Measurements from ENCODE around the gene RAB22A. TPM values are rescaled to one million over a fixed set of nuclear protein-coding genes. Genes with fewer than 3 reads are reported as not detected.

Gene RAB22A
- polyA plus RNA-seq, 1 donor from 2014 or later: 11.2 TPM

DNA sequence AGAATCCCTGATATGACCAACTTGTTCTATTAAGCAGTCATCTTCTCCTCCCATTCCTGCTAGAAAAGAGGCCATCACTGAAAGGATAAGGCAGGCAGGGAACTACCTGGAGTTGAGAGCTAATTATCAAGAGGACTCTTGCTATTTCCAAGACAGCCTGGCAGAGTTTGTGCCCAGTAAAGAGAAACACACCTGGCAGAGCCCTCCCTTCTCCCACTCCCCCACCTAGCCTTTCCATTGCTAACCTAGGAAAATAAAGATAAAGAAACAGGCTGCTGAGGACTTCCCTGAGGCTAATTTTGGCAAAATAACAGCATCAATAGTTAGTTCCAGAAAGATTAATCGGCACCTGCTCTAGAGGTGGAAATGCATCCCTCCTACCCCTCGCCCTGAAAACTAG lies 20.4 kb upstream of the RAB22A start:
- Mint-ChIP-seq H3K4me1 (peaks cover 9 to 13% (median 10%) of the 10 kb centered on the region in 3 donors), H3K27ac (no peak overlapping the region), H3K27me3 (no peaks in the 10 kb centered on the region), H3K4me3 (no peak overlapping the region), H3K36me3 (no peaks in the 10 kb centered on the region), H3K9me3 (no peaks in the 10 kb centered on the region)

DNA sequence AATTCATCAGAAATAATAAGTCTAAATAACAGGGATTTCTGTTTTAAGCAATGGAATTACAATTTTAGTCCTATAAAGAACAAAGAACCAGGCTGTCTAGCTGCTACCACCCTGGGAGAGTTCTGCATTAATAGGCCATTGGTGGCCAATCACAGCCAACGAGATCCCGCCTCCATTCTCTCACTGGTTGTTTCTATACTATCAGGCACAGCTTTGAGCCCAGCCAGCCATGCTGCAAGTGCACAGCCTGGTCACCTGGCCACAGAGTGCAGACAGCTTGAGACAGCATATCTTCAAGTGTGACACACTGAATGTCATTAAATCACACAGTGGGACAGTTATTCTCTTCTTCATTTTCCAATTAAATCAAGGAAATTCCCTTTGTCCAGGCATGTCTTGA lies 16.1 kb upstream of the RAB22A start:
- Mint-ChIP-seq H3K27ac (no peak overlapping the region), H3K9me3 (no peaks in the 10 kb centered on the region), H3K36me3 (no peaks in the 10 kb centered on the region), H3K27me3 (no peaks in the 10 kb centered on the region), H3K4me1 (peaks cover 3 to 11% (median 5%) of the 10 kb centered on the region in 3 donors), H3K4me3 (no peak overlapping the region)

DNA sequence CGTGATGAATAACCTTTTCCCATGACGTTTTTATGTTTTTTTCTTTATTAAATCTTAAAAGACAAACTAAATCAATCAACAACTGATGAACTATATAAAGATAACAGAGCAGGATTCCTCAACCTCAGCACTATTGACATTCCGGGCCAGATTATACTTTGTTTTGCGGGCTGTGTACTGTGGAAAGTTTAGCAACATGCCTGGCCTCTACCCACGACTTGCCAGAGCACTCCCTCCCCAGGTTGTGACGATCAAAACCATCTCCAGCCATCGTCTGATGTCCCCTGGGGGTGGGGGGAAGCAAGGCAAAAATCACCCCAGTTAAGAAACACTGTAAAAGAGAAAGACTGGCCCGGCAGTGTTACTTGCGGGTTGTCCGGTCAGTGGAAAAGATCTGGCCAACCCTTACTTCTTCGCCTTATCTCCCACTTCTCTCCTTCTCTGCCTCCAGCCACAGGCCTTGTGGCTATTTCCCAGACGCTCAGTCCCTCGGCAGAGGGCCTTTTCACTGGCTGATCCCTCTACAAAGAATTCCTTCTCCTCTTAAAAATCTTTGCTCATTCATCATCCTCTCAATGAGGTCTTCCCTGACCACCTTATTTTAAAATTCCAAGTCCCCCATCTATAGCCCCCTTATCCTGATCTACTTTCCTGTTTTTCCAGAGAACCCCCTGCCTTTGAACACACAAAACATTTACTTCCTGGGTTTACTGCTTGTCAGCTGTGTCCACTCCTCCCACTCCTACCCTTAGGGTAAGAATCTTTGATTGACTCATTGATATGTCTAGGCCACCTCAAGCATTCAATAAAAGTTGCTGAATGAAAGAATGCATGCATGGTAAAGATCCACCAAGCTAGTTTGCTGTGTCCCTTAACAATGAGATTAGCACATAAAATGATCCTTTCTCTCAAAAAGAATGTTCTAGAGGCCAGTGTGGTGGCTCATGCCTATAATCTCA lies 14.7 kb upstream of the RAB22A start:
- Mint-ChIP-seq H3K4me3 (no peak overlapping the region), H3K27ac (no peak overlapping the region)

DNA sequence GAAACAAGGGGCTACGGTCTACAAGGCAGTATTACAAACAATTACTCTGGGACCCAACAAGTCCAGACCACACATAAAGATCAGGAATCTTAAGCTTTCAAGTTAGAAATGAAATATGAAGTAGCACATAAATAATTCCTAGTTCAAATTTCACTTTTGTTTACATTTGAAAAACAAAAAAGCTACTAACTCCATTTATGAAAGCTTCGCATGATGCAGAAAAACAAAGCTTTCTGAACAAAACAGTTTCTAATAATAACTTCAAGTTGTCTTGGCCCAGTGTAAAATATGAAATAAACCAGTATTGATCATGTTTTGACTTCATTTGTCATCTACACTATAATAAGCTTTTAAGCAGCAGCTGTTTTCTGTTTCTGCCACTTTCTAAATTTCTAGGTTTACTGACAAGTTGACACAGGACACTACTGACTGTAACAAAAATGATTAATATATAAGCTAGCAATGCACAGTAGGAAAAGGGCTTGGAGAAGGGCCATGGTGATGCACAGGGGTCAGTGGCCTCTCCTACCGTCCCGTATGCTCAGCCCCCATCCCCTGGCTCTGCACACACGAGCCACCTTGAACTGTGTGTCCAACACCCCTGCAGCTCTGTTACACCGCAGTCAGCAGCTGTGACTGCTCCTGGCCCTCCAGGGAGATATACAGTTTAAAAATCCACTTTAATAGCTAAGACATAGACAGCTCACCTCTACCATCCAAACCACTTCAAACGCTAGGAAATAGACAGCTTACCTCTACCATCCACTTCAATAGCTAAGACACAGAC lies 13.3 kb upstream of the RAB22A start:
- Mint-ChIP-seq H3K27ac (no peak overlapping the region), H3K9me3 (no peaks in the 10 kb centered on the region), H3K27me3 (no peaks in the 10 kb centered on the region), H3K4me1 (peaks cover 3 to 17% (median 5%) of the 10 kb centered on the region in 3 donors), H3K4me3 (no peak overlapping the region), H3K36me3 (no peaks in the 10 kb centered on the region)

More for the DNA sequence above, 14.7 kb upstream of the RAB22A start:
- H3K9me3 Mint-ChIP-seq: no peaks in the 10 kb centered on the region
- no peaks in the 10 kb centered on the region for H3K27me3 Mint-ChIP-seq
- H3K4me1 Mint-ChIP-seq: peaks cover 3 to 11% (median 5%) of the 10 kb centered on the region in 3 donors
- no peaks in the 10 kb centered on the region for H3K36me3 Mint-ChIP-seq

DNA sequence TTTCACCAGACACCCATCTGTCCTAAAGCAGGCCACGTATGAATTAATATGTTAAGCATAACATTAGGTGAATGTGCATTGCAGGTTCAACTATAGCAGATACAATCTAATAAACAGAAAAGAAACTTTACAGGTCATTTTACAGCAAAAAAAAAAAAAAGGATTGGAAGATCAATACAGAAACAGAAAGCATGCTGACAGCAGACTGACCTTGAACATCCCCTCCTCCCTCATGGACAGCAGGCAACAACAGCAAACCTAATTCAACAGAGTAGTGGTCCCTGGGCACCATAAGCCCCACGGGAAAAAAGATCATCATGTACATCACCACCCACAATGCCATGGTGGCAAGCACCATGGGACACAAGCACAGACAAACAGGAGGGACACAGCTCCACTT lies 12.1 kb upstream of the RAB22A start:
- no peak overlapping the region for H3K4me3 Mint-ChIP-seq
- no peak overlapping the region for H3K27ac Mint-ChIP-seq
- no peaks in the 10 kb centered on the region for H3K27me3 Mint-ChIP-seq
- H3K4me1 Mint-ChIP-seq: peaks cover 4 to 12% (median 5%) of the 10 kb centered on the region in 3 donors
- no peaks in the 10 kb centered on the region for H3K36me3 Mint-ChIP-seq
- H3K9me3 Mint-ChIP-seq: no peaks in the 10 kb centered on the region

DNA sequence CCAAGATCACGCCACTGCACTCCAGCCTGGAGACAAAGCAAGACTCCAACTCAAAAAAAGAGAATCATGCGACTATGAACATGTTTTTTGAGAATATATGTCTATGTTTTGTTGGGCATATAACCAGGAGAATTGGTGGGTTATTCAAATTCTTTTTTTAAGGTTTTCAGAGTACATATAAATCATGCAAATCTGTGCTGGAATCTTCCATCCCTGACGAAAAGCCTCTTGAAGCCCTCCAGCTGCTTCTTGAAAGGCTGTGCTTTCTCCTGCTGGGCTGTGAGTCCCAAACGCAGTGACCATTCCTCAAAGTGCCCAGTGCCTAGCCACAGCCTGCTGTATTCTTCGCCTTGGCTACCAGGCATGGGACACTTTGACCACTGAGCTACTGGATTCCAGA lies 9.2 kb upstream of the RAB22A start:
- H3K27me3 Mint-ChIP-seq: no peaks in the 10 kb centered on the region
- peaks cover 4 to 23% (median 5%) of the 10 kb centered on the region in 3 donors for H3K4me1 Mint-ChIP-seq
- no peaks in the 10 kb centered on the region for H3K9me3 Mint-ChIP-seq
- H3K36me3 Mint-ChIP-seq: peaks cover 2% of the 10 kb centered on the region
- no peak overlapping the region for H3K27ac Mint-ChIP-seq
- no peak overlapping the region for H3K4me3 Mint-ChIP-seq

DNA sequence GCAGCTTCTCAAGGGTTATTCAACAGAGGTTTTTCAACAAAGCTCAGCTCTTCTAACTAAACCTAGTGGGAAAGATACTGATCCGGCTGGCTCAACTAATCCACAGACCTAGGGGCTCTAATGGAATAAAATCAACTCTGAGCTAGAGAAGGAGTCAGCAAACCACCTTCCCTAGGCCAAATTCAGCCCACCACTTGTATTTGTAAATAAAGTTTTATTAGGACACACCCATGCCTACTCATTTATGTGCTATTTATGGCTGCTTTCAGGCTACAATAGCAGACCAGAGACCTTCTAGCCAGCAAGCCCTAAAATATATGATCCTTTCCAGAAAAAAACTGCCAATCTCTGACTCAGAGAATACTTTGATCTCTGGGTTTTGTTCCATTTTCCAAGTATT lies 6.0 kb upstream of the RAB22A start:
- H3K9me3 Mint-ChIP-seq: no peaks in the 10 kb centered on the region
- H3K4me1 Mint-ChIP-seq: peaks cover 19 to 39% (median 24%) of the 10 kb centered on the region in 3 donors
- no peaks in the 10 kb centered on the region for H3K27me3 Mint-ChIP-seq
- peak overlapping the region in 1 of 4 donors; percentile 15 for H3K4me3 Mint-ChIP-seq
- no peak overlapping the region for H3K27ac Mint-ChIP-seq
- H3K36me3 Mint-ChIP-seq: peaks cover 2% of the 10 kb centered on the region

DNA sequence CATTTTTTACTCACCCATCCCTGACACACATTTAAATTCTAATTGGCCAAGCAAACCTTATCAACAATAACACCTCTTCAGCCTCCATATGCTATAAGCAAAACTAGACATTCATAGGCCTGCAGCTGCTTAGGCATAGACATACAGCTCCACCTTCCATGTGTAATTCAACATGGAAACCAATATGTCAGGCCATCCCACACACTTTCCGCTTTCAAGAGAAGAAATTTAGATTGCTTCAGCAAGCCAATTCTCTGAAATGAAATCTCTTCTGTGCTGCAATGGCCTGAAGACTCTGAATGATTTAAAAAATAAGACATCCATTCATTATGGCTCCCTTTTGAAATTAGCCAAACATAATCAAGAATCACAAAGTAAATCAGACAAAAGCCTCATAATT lies 4.5 kb upstream of the RAB22A start:
- Mint-ChIP-seq H3K4me1 (peaks cover 21 to 39% (median 24%) of the 10 kb centered on the region in 3 donors), H3K9me3 (no peaks in the 10 kb centered on the region), H3K4me3 (peak overlapping the region in 1 of 4 donors; percentile 27), H3K36me3 (peaks cover 2% of the 10 kb centered on the region), H3K27ac (peak overlapping the region in 1 of 3 donors; percentile 96), H3K27me3 (no peaks in the 10 kb centered on the region)

DNA sequence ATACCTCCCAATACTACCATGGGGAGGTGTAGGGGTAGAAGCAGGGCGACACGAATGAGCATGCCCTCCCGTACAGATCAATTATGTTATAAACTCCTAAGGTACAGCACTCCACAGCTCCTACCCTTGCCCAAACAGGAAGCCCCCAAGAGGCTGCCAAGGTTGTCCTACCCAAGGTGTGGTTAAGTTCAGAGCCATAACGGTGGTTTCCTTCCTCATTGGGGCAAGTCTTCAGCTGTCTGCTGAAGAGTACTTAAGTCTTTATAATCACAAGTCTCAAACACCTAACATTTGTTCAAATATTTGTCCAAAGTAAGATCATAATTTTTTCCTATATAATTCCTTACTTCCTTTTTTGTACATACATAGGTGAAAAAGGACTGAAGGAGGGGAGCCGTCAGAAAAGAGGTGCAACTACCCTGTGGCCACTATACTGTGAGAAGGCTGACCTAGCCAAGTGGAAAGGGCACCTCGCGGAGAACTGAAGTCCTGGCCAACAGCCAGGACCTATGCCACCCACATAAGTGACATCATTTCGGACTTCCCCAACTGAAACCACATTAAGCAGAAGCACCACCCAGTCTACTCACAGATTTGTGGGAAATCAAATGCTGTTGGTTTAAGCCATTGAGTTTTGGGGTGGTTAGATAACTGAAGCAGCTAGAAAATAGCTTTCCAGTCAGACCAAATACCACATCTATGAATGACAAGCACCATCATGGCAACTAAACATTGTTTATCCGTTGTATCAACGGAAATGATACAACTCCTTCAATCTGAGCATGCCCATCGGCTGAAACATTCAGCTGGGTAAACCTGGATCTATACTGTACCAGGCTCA lies 2.9 kb upstream of the RAB22A start:
- Mint-ChIP-seq H3K4me1 (peaks cover 26 to 33% (median 32%) of the 10 kb centered on the region in 3 donors), H3K9me3 (no peaks in the 10 kb centered on the region), H3K27ac (peak overlapping the region; percentile 94 to 98 (median 96)), H3K27me3 (no peaks in the 10 kb centered on the region), H3K4me3 (peak overlapping the region; percentile 68 to 83 (median 82)), H3K36me3 (peaks cover 2% of the 10 kb centered on the region)

DNA sequence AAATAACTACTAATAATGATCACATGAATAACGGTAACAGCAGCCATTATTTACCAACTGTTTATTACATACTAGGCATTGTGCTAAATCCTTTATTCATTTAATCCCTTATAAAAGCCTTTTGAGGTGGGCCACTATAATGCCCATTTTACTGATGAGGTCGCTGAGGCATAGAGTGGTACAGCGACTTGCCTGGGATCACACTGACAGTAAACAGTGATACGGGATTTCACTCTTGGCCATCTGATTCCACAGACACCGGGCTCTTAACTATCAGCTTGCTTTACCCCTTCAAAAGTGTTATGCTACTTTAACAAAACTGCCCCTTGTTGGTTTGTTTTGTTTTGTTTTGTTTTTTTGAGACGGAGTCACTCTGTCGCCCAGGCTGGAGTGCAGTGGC lies 2.2 kb upstream of the RAB22A start:
- peaks cover 26 to 33% (median 31%) of the 10 kb centered on the region in 3 donors for H3K4me1 Mint-ChIP-seq
- H3K27ac Mint-ChIP-seq: peak overlapping the region; percentile 94 to 98 (median 96)
- H3K27me3 Mint-ChIP-seq: no peaks in the 10 kb centered on the region
- H3K4me3 Mint-ChIP-seq: peak overlapping the region; percentile 68 to 83 (median 82)
- no peaks in the 10 kb centered on the region for H3K9me3 Mint-ChIP-seq
- peaks cover 2% of the 10 kb centered on the region for H3K36me3 Mint-ChIP-seq

DNA sequence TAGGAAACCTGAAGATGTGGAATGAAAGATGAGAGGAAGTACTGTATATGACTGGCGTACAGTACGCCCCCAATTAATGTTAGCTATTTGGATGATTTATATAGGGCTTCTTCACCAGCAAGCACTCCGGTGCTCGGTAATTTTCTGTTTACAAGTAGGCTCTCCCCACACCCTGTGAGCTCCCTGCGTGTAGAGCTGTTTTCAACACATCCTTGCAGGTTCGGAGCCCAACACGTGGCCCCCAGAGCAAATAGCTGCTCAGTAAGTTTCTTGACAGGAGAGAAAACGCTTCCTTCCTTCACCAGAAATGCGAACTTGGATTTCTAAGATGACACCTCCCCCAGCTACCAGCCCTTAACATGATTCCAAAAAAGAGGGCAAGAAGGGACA lies 1.2 kb upstream of the RAB22A start:
- Mint-ChIP-seq H3K27me3 (no peaks in the 10 kb centered on the region), H3K27ac (peak overlapping the region; percentile 92 to 96 (median 94)), H3K4me3 (peak overlapping the region; percentile 75 to 95 (median 88)), H3K36me3 (peaks cover 4% of the 10 kb centered on the region), H3K9me3 (no peaks in the 10 kb centered on the region), H3K4me1 (peaks cover 26 to 36% (median 35%) of the 10 kb centered on the region in 3 donors)

DNA sequence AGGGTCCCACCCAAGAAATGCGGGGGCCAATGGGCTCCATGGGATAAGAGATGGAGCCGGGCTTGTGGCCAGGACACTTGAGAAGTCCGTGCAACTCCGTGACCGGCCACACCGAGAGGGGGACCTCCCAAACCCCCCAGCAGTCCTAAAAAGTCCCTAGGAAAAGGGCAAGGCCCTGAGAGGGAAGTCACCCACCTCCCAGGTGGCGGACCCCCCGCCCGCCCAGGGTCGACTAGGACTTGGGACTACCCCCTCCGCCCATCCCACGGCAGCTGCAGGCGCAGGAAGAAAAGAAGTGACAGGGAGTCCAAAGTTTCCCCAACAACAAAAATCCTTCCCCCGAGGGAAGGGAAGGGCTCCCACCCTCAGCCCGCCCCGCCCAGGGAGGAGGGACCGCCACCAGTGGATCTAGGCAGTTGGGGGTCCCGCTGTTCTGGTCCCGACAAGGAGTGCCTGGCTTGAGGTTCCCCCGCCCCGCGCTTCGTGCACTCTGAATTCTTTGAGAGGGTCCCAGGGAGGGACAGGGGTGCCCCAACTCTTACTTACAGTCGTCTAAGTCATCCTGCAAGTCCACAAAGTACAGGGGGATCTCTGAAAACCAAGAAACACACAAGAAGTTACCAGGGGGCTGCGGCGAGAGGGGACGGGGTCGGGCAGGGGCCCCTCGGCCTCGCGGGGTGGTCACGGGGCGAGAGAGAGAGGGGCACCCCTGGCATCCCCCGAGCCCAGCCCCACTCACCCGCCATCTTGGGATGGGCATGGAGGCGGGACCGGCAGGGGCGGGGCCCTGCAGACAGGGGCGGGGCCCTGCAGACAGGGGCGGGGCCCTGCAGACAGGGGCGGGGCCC lies 611 bp upstream of the RAB22A start:
- H3K36me3 Mint-ChIP-seq: peaks cover 4% of the 10 kb centered on the region
- H3K4me3 Mint-ChIP-seq: peak overlapping the region; percentile 75 to 95 (median 88)
- H3K27ac Mint-ChIP-seq: peak overlapping the region; percentile 84 to 96 (median 92)
- peaks cover 26 to 41% (median 40%) of the 10 kb centered on the region in 3 donors for H3K4me1 Mint-ChIP-seq
- H3K9me3 Mint-ChIP-seq: no peaks in the 10 kb centered on the region
- H3K27me3 Mint-ChIP-seq: no peaks in the 10 kb centered on the region

DNA sequence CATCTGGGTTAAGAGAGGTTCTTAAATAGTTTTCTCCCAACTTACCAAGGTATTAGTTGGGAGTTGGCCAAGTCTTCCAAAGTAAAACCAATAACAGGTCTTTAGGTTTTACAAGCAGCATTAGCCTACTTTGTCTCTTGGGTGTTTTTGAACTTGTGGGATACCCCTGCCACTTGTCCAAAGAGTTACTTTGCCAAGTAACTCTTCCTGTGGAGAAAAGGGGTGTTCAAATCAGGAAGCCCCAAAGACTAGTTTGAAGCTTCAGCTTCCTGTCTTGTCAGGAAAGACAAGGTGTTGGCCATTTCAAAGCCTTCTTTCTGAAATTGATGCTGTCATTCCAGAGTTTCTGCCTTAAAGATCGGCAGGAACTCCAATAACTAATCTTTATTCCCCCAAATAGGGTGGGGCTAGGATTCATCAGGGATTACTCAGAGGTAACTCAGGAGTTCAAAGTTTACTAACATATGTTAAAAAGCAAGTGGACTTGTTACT lies 822 bp downstream of the RAB22A start:
- no peaks in the 10 kb centered on the region for H3K9me3 Mint-ChIP-seq
- H3K27ac Mint-ChIP-seq: peak overlapping the region; percentile 90 to 97 (median 92)
- H3K4me1 Mint-ChIP-seq: peaks cover 28 to 43% (median 31%) of the 10 kb centered on the region in 3 donors
- peak overlapping the region; percentile 89 to 98 (median 94) for H3K4me3 Mint-ChIP-seq
- H3K36me3 Mint-ChIP-seq: peaks cover 4% of the 10 kb centered on the region
- H3K27me3 Mint-ChIP-seq: no peaks in the 10 kb centered on the region

All from IgD-negative memory B cell (primary cell).